Right lobe of liver (tissue), 6 donors: ENCODE data around the gene JAZF1. TPM values are rescaled to one million over a fixed set of nuclear protein-coding genes. Genes with fewer than 3 reads are reported as not detected.

Experiments used
- ATAC-seq, 4 donors: fragments of 200-7000 bp; cut with Tn5 transposase; one replicate each; pipeline ENCODE4 v1.9.1; 2020; ENCODE audit warnings: mild to moderate bottlenecking in 4 of 4, moderate library complexity in 4 of 4
- DNase-seq, 3 donors: peaks; one replicate each; pipeline ENCODE4 v3.0.0-alpha.2; 2020
- H3K27ac ChIP-seq, 3 donors: fragments of 200-600 bp; one replicate each; pipeline ENCODE4 v1.8.0; 2022
- H3K27me3 ChIP-seq, 2 donors: fragments of 200-600 bp; one replicate each; pipeline ENCODE4 v1.8.0; 2022
- H3K36me3 ChIP-seq, 4 donors: fragments of 200-600 bp; sonication (generic) in 1 of 4; one replicate each; pipeline versions ENCODE4 v1.5.1 to v1.8.0; 2017 to 2022; ENCODE audit warnings: control low read depth in 1 of 4
- H3K4me1 ChIP-seq, 4 donors: fragments of 200-600 bp; sonication (generic) in 1 of 4; one replicate each; pipeline versions ENCODE4 v1.5.1 to v1.8.0; 2017 to 2022; ENCODE audit warnings: control low read depth in 1 of 4
- H3K4me3 ChIP-seq, 3 donors: fragments of 200-600 bp; one replicate each; pipeline ENCODE4 v1.8.0; 2022
- H3K9me3 ChIP-seq, 4 donors: fragments of 200-600 bp; sonication (generic) in 1 of 4; one replicate each; pipeline versions ENCODE4 v1.5.1 to v1.8.0; 2017 to 2022; ENCODE audit warnings: control low read depth in 1 of 4
- POLR2A ChIP-seq: fragments of 450-650 bp; IDR thresholded peaks from one replicate; pipeline ENCODE4 v1.6.1; 2017; ENCODE audit warnings: antibody characterized with exemption, mild to moderate bottlenecking
- WGBS: methylation state at CpG from one replicate; pipeline ENCODE4 v1.1.6; 2018; ENCODE audit warnings: low coverage, low lambda C conversion rate; ENCODE audit not compliant: insufficient coverage; ENCODE audit errors: missing lambda C conversion rate; 5-methylcytosine and 5-hydroxymethylcytosine counted together
- intact Hi-C, 2 donors: fragments of 100-400 bp; cut with DNase I; formaldehyde crosslinking; loops; one replicate each; pipeline versions ENCODE4 v1.11.2 to v1.14.1; 2022
- total RNA-seq, 6 experiments: library from RNA; depleted of rRNA in 2 of 6; stranded (reverse); fragments of >200 nt in 2 of 6; fragmentation: NEBNext Ultra II Directional in 3 of 6; extraction: Animal tissue kit (Norgen Biotek cat#: 25700) in 3 of 6; gene quantifications; one replicate each; pipeline versions ENCODE4 v1.1.0 to v1.2.4, GENCODE V29; 2016 to 2023
- TF ChIP-seq, protein P1 (sequence below), 4 donors: fragments of 200-600 bp in 3 of 4; fragments of 450-650 bp in 1 of 4; IDR thresholded peaks; one replicate each; pipeline versions ENCODE4 v1.5.1 to v1.8.0; 2016 to 2022; ENCODE audit warnings: antibody characterized with exemption in 4 of 4, mild to moderate bottlenecking in 2 of 4
- donor health status: DM: no; HTN: yes; CAD: no.
- donor health status: DM: no; HTN: no; CAD: no.
- donor health status: DM: no; HTN: no; CAD: no.
- donor health status: DM: no; HTN: yes; CAD: no.
- donor health status: DM: no; HTN: yes; CAD: no.

Gene JAZF1
- total RNA-seq, 6 experiments from 2014 or later = 4.8 to 20.9 (median 6.9) TPM

DNA sequence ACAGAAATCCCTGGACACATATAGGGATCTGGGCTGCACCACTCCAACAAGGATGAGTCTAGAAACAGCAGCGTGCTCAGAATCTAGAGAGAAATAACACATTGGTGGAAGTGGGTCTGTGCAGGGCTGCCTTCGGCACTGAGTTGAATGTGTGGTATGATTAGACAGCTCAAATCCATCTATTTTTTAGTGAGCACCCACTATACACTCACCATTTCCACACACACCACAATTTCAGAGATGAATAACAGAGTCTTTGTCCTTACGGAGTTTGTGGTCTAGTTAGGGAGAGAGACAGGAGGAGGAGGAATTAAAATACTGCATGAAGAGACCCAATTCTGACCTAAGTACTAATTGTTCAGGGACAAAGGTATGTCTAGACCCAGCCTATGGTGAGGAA, 44.2 kb downstream of the JAZF1 start:
- H3K9me3 ChIP-seq = no peaks in the 10 kb centered on the region
- peaks cover 0 to 4% (median 0%) of the 10 kb centered on the region in 4 donors for H3K4me1 ChIP-seq
- no peaks in the 10 kb centered on the region for H3K27me3 ChIP-seq
- intact Hi-C loops = no loop called here
- ATAC-seq (no peak), DNase-seq (no peak)
- WGBS = 68% methylated on average over 3 of the region's 3 CpGs
- no peak overlapping the region for H3K4me3 ChIP-seq
- H3K36me3 ChIP-seq = no peaks in the 10 kb centered on the region
- no peak for TF ChIP-seq POLR2A
- TF ChIP-seq, protein P1, sequence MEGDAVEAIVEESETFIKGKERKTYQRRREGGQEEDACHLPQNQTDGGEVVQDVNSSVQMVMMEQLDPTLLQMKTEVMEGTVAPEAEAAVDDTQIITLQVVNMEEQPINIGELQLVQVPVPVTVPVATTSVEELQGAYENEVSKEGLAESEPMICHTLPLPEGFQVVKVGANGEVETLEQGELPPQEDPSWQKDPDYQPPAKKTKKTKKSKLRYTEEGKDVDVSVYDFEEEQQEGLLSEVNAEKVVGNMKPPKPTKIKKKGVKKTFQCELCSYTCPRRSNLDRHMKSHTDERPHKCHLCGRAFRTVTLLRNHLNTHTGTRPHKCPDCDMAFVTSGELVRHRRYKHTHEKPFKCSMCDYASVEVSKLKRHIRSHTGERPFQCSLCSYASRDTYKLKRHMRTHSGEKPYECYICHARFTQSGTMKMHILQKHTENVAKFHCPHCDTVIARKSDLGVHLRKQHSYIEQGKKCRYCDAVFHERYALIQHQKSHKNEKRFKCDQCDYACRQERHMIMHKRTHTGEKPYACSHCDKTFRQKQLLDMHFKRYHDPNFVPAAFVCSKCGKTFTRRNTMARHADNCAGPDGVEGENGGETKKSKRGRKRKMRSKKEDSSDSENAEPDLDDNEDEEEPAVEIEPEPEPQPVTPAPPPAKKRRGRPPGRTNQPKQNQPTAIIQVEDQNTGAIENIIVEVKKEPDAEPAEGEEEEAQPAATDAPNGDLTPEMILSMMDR (IDR thresholded peaks at IDR 0.05) = no peak
- H3K27ac ChIP-seq = no peak overlapping the region

DNA sequence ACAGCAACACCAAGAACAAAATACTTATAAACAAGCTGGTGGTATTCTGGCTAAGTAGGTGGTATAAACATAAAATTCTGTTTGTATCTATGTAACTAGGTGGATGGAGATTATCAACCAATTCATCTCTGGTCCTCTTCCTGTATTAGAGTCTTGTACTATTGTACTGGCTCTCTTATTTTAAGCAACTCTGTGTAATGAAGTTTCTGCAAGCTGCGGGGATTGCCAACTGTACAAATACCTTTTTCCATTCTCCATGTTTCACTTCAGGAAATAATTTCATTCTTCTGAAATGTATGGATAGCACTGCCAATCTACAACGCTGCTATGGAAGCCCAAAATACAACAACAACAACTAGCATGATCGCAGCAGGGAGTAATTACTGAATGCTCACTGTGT, 44.8 kb downstream of the JAZF1 start:
- Histone ChIP-seq H3K27me3 (no peaks in the 10 kb centered on the region), H3K4me3 (no peak overlapping the region), H3K27ac (no peak overlapping the region), H3K36me3 (no peaks in the 10 kb centered on the region), H3K4me1 (no peaks in the 10 kb centered on the region), H3K9me3 (no peaks in the 10 kb centered on the region)
- WGBS = 97% methylated on average over 3 of the region's 3 CpGs
- no peak for TF ChIP-seq POLR2A
- TF ChIP-seq, protein P1 (IDR thresholded peaks at IDR 0.05) = no peak
- intact Hi-C loops = no loop called here
- ATAC-seq (no peak), DNase-seq (no peak)

DNA sequence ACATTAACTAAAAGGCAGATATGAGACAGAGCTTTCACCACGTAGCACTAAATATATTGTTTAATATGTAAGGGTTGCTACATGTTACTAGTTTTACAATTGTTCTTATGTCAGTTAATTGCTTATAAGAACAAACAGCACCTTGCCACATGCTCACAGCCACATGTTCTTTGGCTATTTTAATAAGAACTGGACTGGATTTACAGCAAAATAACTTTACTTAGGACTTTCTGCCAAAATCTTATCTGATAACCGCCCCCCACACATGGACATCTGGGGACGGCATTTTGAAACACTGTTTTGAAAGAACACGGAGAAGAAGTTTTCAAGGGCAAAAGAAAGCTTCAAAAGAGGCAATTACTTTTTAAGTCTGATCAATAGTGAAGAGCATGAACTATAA, 45.3 kb downstream of the JAZF1 start:
- Histone ChIP-seq H3K36me3 (no peaks in the 10 kb centered on the region), H3K4me1 (no peaks in the 10 kb centered on the region), H3K9me3 (no peaks in the 10 kb centered on the region), H3K4me3 (no peak overlapping the region), H3K27me3 (no peaks in the 10 kb centered on the region), H3K27ac (no peak overlapping the region)
- no peak for DNase-seq
- ATAC-seq = no peak
- TF ChIP-seq POLR2A = no peak
- TF ChIP-seq, protein P1 (IDR thresholded peaks at IDR 0.05) = no peak
- 40% methylated on average over 4 of the region's 4 CpGs for WGBS
- intact Hi-C loops = no loop called here

DNA sequence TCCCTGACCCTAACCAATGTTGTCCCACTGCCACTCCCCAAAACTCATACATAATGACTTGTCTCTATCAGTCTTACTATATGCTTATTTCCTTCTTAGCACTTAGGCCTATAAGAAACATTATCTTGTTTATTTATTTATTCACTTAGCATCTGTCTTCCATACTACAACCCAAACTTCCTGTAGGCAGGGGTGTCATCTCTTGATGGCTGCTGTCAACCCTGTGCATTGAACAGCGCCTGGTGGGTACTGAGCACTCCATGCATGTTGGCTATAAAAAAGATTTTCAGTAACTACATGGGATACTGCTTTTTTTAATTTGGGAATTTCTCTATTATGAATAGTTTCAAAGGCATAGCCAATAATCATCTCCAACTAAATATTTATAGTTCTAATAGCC, 46.7 kb downstream of the JAZF1 start:
- intact Hi-C loops = no loop called here
- TF ChIP-seq, protein P1 (IDR thresholded peaks at IDR 0.05) = no peak
- no peak for TF ChIP-seq POLR2A
- no peaks in the 10 kb centered on the region for H3K27me3 ChIP-seq
- DNase-seq (no peak), ATAC-seq (no peak)
- no peaks in the 10 kb centered on the region for H3K9me3 ChIP-seq
- H3K4me3 ChIP-seq = no peak overlapping the region
- no peaks in the 10 kb centered on the region for H3K36me3 ChIP-seq
- no peaks in the 10 kb centered on the region for H3K4me1 ChIP-seq
- H3K27ac ChIP-seq = no peak overlapping the region
- 100% methylated on average over 1 of the region's 1 CpG for WGBS
